ENCODE measurements around the gene ZNF891. TPM values are rescaled to one million over a fixed set of nuclear protein-coding genes. Genes with fewer than 3 reads are reported as not detected.
A peak's percentile ranks its signal among the peaks of the same experiment; 100 is the strongest.

ZNF891 gene
- total RNA-seq, 2 experiments from 2014 or later = 3.2 to 5.0 TPM

DNA sequence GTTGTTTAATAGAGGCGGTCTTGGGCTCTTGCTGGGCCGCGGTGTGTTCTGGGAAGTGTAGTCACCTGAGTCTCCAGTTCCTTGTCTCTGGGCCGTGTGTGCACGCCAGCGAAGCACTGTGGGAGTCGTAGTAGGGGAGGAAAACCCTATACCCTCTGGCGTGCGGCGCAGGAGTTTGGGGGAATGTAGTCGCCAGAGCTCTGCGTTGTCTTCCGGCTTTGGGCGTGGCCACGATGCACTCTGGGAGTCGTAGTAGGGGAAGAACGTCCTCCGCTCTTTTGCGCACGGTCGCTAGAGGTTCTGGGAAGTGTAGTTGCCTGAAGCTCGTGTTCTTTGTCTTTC is 50.1 kb downstream of the ZNF891 start:
- intact Hi-C loops (cut with micrococcal nuclease; ENCODE audit: unreplicated experiment) = loop anchor here (1.0 kb wide), 5 partner anchors 43 to 124 kb away; partner anchors contain the start of genes ZNF10, ZNF26, ZNF268 and ZNF605
- Histone ChIP-seq H3K4me3 (ENCODE audit: low read depth, low read length, poor library complexity, severe bottlenecking) (peak overlapping the region; percentile 86), H4K20me1 (ENCODE audit: insufficient read depth, low read length) (no peaks in the 10 kb centered on the region), H3K9me2 (ENCODE audit: insufficient read depth, low read length) (no peaks in the 10 kb centered on the region), H3K36me3 (ENCODE audit: insufficient read depth, low read length) (peaks cover 34% of the 10 kb centered on the region), H3K79me2 (ENCODE audit: insufficient read depth, low read depth, low read length) (peaks cover 9% of the 10 kb centered on the region; the same call in 1 of the 2 replicates), H3K4me1 (ENCODE audit: insufficient read depth, low read length, poor library complexity, severe bottlenecking) (peaks cover 15% of the 10 kb centered on the region), H3K4me2 (ENCODE audit: low read length) (peak overlapping the region; percentile 90), H2AFZ (ENCODE audit: low read length) (peak overlapping the region; percentile 100), H3K9me3 (ENCODE audit: low read length) (peaks cover 58% of the 10 kb centered on the region; the same call in 1 of the 2 replicates), H3K27ac (ENCODE audit: low read depth, low read length, poor library complexity, severe bottlenecking) (peak overlapping the region; percentile 87)
- no peak for TF ChIP-seq EZH2phosphoT487 (IDR thresholded peaks at IDR 0.05; ENCODE audit: borderline replicate concordance, low read depth, low read length)
- TF ChIP-seq, protein P1, sequence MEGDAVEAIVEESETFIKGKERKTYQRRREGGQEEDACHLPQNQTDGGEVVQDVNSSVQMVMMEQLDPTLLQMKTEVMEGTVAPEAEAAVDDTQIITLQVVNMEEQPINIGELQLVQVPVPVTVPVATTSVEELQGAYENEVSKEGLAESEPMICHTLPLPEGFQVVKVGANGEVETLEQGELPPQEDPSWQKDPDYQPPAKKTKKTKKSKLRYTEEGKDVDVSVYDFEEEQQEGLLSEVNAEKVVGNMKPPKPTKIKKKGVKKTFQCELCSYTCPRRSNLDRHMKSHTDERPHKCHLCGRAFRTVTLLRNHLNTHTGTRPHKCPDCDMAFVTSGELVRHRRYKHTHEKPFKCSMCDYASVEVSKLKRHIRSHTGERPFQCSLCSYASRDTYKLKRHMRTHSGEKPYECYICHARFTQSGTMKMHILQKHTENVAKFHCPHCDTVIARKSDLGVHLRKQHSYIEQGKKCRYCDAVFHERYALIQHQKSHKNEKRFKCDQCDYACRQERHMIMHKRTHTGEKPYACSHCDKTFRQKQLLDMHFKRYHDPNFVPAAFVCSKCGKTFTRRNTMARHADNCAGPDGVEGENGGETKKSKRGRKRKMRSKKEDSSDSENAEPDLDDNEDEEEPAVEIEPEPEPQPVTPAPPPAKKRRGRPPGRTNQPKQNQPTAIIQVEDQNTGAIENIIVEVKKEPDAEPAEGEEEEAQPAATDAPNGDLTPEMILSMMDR (conservative IDR thresholded peaks at IDR 0.05; ENCODE audit: low read length) = no peak
- no TSS peak for BruUV-seq (replicated peaks)
- POLR2A ChIA-PET = interaction anchor here (0.6 to 1.1 kb wide), 2 partner anchors 94 to 121 kb away, joined by 3 to 4 read pairs; partner anchors contain the start of gene ZNF26
- DNase-seq (ENCODE audit: low spot score) = peak; percentile 99
- CTCF ChIA-PET (ENCODE audit: unreplicated experiment) = no interaction called here

GRCh38 chr12:133073836-133074235 is 56.2 kb downstream of the ZNF891 start:
- intact Hi-C loops (cut with micrococcal nuclease; ENCODE audit: unreplicated experiment) = no loop called here
- no peak overlapping the region for H3K27ac ChIP-seq (ENCODE audit: low read depth, low read length, poor library complexity, severe bottlenecking)
- H3K9me3 ChIP-seq (ENCODE audit: low read length) = peaks cover 33% of the 10 kb centered on the region; the same call in 1 of the 2 replicates
- CTCF ChIA-PET (ENCODE audit: unreplicated experiment) = no interaction called here
- no peak overlapping the region for H3K4me3 ChIP-seq (ENCODE audit: low read depth, low read length, poor library complexity, severe bottlenecking)
- TF ChIP-seq EZH2phosphoT487 (IDR thresholded peaks at IDR 0.05; ENCODE audit: borderline replicate concordance, low read depth, low read length) = no peak
- TF ChIP-seq, protein P1 (conservative IDR thresholded peaks at IDR 0.05; ENCODE audit: low read length) = no peak
- H2AFZ ChIP-seq (ENCODE audit: low read length) = no peak overlapping the region
- H4K20me1 ChIP-seq (ENCODE audit: insufficient read depth, low read length) = no peaks in the 10 kb centered on the region
- H3K4me1 ChIP-seq (ENCODE audit: insufficient read depth, low read length, poor library complexity, severe bottlenecking) = no peaks in the 10 kb centered on the region
- BruUV-seq (replicated peaks) = no TSS peak
- no peaks in the 10 kb centered on the region for H3K79me2 ChIP-seq (ENCODE audit: insufficient read depth, low read depth, low read length)
- H3K9me2 ChIP-seq (ENCODE audit: insufficient read depth, low read length) = no peaks in the 10 kb centered on the region
- POLR2A ChIA-PET = interaction anchor here (1.0 kb wide), 1 partner anchor 98 kb away, joined by 3 read pairs; no protein-coding TSS in a partner anchor
- no peak for DNase-seq (ENCODE audit: low spot score)
- H3K4me2 ChIP-seq (ENCODE audit: low read length) = no peak overlapping the region
- H3K36me3 ChIP-seq (ENCODE audit: insufficient read depth, low read length) = no peaks in the 10 kb centered on the region

- CTCF ChIA-PET (ENCODE audit: unreplicated experiment) = no interaction called here
- H2AFZ ChIP-seq (ENCODE audit: low read length) = no peak overlapping the region
- H3K9me2 ChIP-seq (ENCODE audit: insufficient read depth, low read length) = no peaks in the 10 kb centered on the region
- H3K79me2 ChIP-seq (ENCODE audit: insufficient read depth, low read depth, low read length) = no peaks in the 10 kb centered on the region
- H3K4me1 ChIP-seq (ENCODE audit: insufficient read depth, low read length, poor library complexity, severe bottlenecking) = no peaks in the 10 kb centered on the region
- TF ChIP-seq, protein P1 (conservative IDR thresholded peaks at IDR 0.05; ENCODE audit: low read length) = no peak
- TF ChIP-seq EZH2phosphoT487 (IDR thresholded peaks at IDR 0.05; ENCODE audit: borderline replicate concordance, low read depth, low read length) = no peak
- peaks cover 69% of the 10 kb centered on the region for H3K9me3 ChIP-seq (ENCODE audit: low read length)
- H3K27ac ChIP-seq (ENCODE audit: low read depth, low read length, poor library complexity, severe bottlenecking) = no peak overlapping the region
- no peak for DNase-seq (ENCODE audit: low spot score)
- peaks cover 14% of the 10 kb centered on the region for H3K36me3 ChIP-seq (ENCODE audit: insufficient read depth, low read length)
- BruUV-seq (replicated peaks) = no TSS peak
- POLR2A ChIA-PET = no interaction called here
- H3K4me2 ChIP-seq (ENCODE audit: low read length) = no peak overlapping the region
- no peaks in the 10 kb centered on the region for H4K20me1 ChIP-seq (ENCODE audit: insufficient read depth, low read length)
- no peak overlapping the region for H3K4me3 ChIP-seq (ENCODE audit: low read depth, low read length, poor library complexity, severe bottlenecking)
- intact Hi-C loops (cut with micrococcal nuclease; ENCODE audit: unreplicated experiment) = no loop called here
Observed at GRCh38 chr12:133063556-133063955, 66.5 kb downstream of the ZNF891 start.

Data from OCI-LY7 (cell line).